HG03045 (cell line): ENCODE data around the gene SUPT20HL1.
"Not testable (repeated sequence)": the region's sequence is repeated elsewhere in the genome, so short reads cannot be mapped to it uniquely, and the experiment has no call there.

Source experiments
- ATAC-seq: cut with Tn5 transposase; IDR thresholded peaks from one replicate; pipeline ENCODE4 v1.9.1; 2021; ENCODE audit warnings: mild to moderate bottlenecking, moderate library complexity; ENCODE audit not compliant: unreplicated experiment

SUPT20HL1 gene

GRCh38 chrX:24360272-24360671, at the start of gene SUPT20HL1:
TSS of gene SUPT20HL1 (plus strand) at chrX:24360639. CDS start at chrX:24362761, 2,122 bp downstream.
- no peak for ATAC-seq

- not testable (repeated sequence) for ATAC-seq
Observed at GRCh38 chrX:24310916-24311315, 49.5 kb upstream of the SUPT20HL1 start.

- ATAC-seq = not testable (repeated sequence)
Observed at GRCh38 chrX:24311507-24312248, 48.8 kb upstream of the SUPT20HL1 start.

GRCh38 chrX:24312249-24312607, 48.2 kb upstream of the SUPT20HL1 start:
- not testable (repeated sequence) for ATAC-seq

- no peak for ATAC-seq
Observed at GRCh38 chrX:24314019-24314635, 46.3 kb upstream of the SUPT20HL1 start, which contains the start of gene SUPT20HL2. TSS of gene SUPT20HL2 (minus strand) at chrX:24314069. CDS start at chrX:24313315, 754 bp downstream.

GRCh38 chrX:24316111-24316510, 44.3 kb upstream of the SUPT20HL1 start:
- ATAC-seq = no peak

- ATAC-seq = no peak
Observed at GRCh38 chrX:24317567-24317966, 42.9 kb upstream of the SUPT20HL1 start.

GRCh38 chrX:24321741-24322395, 38.6 kb upstream of the SUPT20HL1 start:
- ATAC-seq = no peak

- no peak for ATAC-seq
Observed at GRCh38 chrX:24325231-24325630, 35.2 kb upstream of the SUPT20HL1 start.

- ATAC-seq = no peak
Observed at GRCh38 chrX:24332878-24333277, 27.6 kb upstream of the SUPT20HL1 start.

- no peak for ATAC-seq
Observed at GRCh38 chrX:24333371-24333770, 27.1 kb upstream of the SUPT20HL1 start.

- no peak for ATAC-seq
Observed at GRCh38 chrX:24334461-24334860, 26.0 kb upstream of the SUPT20HL1 start.

- ATAC-seq = no peak
Observed at GRCh38 chrX:24335871-24336270, 24.6 kb upstream of the SUPT20HL1 start.

GRCh38 chrX:24339911-24340310, 20.5 kb upstream of the SUPT20HL1 start:
- no peak for ATAC-seq

GRCh38 chrX:24340501-24340900, 19.9 kb upstream of the SUPT20HL1 start:
- no peak for ATAC-seq

- no peak for ATAC-seq
Observed at GRCh38 chrX:24341795-24342194, 18.6 kb upstream of the SUPT20HL1 start.

GRCh38 chrX:24343719-24344118, 16.7 kb upstream of the SUPT20HL1 start:
- ATAC-seq = no peak

GRCh38 chrX:24347881-24348280, 12.6 kb upstream of the SUPT20HL1 start:
- ATAC-seq = no peak

- ATAC-seq = no peak
Observed at GRCh38 chrX:24350217-24350616, 10.2 kb upstream of the SUPT20HL1 start.

GRCh38 chrX:24355095-24355494, 5.3 kb upstream of the SUPT20HL1 start:
- ATAC-seq = no peak

- no peak for ATAC-seq
Observed at GRCh38 chrX:24357106-24357505, 3.3 kb upstream of the SUPT20HL1 start.
